Measurements from ENCODE around the gene ATP7B.
"Not testable (repeated sequence)": the region's sequence is repeated elsewhere in the genome, so short reads cannot be mapped to it uniquely, and the experiment has no call there.

The ATP7B gene

GRCh38 chr13:51912511-51913225 is 98.6 kb downstream of the ATP7B start:
- DNase-seq (ENCODE audit: low read depth, low spot score), result no peak
- no peak overlapping the region for H3K4me3 ChIP-seq (ENCODE audit: low read length)

- DNase-seq (ENCODE audit: low read depth, low spot score), result no peak
- no peak overlapping the region for H3K4me3 ChIP-seq (ENCODE audit: low read length)
Observed at GRCh38 chr13:51912091-51912490, 99.2 kb downstream of the ATP7B start.

- DNase-seq (ENCODE audit: low read depth, low spot score), result no peak
Observed at GRCh38 chr13:51910508-51910907, 100.7 kb downstream of the ATP7B start.

GRCh38 chr13:51909265-51909664 is 102.0 kb downstream of the ATP7B start:
- not testable (repeated sequence) for DNase-seq (ENCODE audit: low read depth, low spot score); H3K4me3 ChIP-seq (ENCODE audit: low read length)

More at GRCh38 chr13:51910508-51910907, 100.7 kb downstream of the ATP7B start:
- no peak overlapping the region for H3K4me3 ChIP-seq (ENCODE audit: low read length)

- H3K4me3 ChIP-seq (ENCODE audit: low read length), result no peak overlapping the region
- no peak for DNase-seq (ENCODE audit: low read depth, low spot score)
Observed at GRCh38 chr13:51907040-51907732, 104.1 kb downstream of the ATP7B start.

GRCh38 chr13:51906581-51906980 is 104.7 kb downstream of the ATP7B start:
- no peak for DNase-seq (ENCODE audit: low read depth, low spot score)
- no peak overlapping the region for H3K4me3 ChIP-seq (ENCODE audit: low read length)

GRCh38 chr13:51905787-51906186 is 105.5 kb downstream of the ATP7B start:
- DNase-seq (ENCODE audit: low read depth, low spot score), result no peak
- no peak overlapping the region for H3K4me3 ChIP-seq (ENCODE audit: low read length)

GRCh38 chr13:51902776-51903175 is 108.5 kb downstream of the ATP7B start:
- DNase-seq (ENCODE audit: low read depth, low spot score), result no peak
- H3K4me3 ChIP-seq (ENCODE audit: low read length), result no peak overlapping the region

GRCh38 chr13:51900471-51900870 is 110.8 kb downstream of the ATP7B start:
- no peak for DNase-seq (ENCODE audit: low read depth, low spot score)

GRCh38 chr13:51895906-51896888 is 115.1 kb downstream of the ATP7B start:
- DNase-seq (ENCODE audit: low read depth, low spot score), result no peak
- no peak overlapping the region for H3K4me3 ChIP-seq (ENCODE audit: low read length)

More at GRCh38 chr13:51900471-51900870, 110.8 kb downstream of the ATP7B start:
- no peak overlapping the region for H3K4me3 ChIP-seq (ENCODE audit: low read length)

GRCh38 chr13:51894239-51894638 is 117.0 kb downstream of the ATP7B start:
- no peak overlapping the region for H3K4me3 ChIP-seq (ENCODE audit: low read length)
- no peak for DNase-seq (ENCODE audit: low read depth, low spot score)

- no peak overlapping the region for H3K4me3 ChIP-seq (ENCODE audit: low read length)
- no peak for DNase-seq (ENCODE audit: low read depth, low spot score)
Observed at GRCh38 chr13:51892657-51893056, 118.6 kb downstream of the ATP7B start.

GRCh38 chr13:51887468-51887867 is 123.8 kb downstream of the ATP7B start:
- no peak for DNase-seq (ENCODE audit: low read depth, low spot score)
- no peak overlapping the region for H3K4me3 ChIP-seq (ENCODE audit: low read length)

- no peak overlapping the region for H3K4me3 ChIP-seq (ENCODE audit: low read length)
- DNase-seq (ENCODE audit: low read depth, low spot score), result no peak
Observed at GRCh38 chr13:51885651-51886050, 125.6 kb downstream of the ATP7B start.

GRCh38 chr13:51883226-51883600 is 128.0 kb downstream of the ATP7B start:
- DNase-seq (ENCODE audit: low read depth, low spot score), result no peak
- H3K4me3 ChIP-seq (ENCODE audit: low read length), result no peak overlapping the region

Measured in Jurkat, Clone E6-1 (cell line).